ENCODE results near the gene MBTPS1. TPM values are rescaled to one million over a fixed set of nuclear protein-coding genes. Genes with fewer than 3 reads are reported as not detected.

Gene MBTPS1
- total and polyA plus RNA-seq, 10 of the 15 experiments (the other 5 are each of a cell fraction or from before 2014, with no cell fraction given): 1.3 to 43.9 (median 35.2) TPM

GRCh38 chr16:84138824-84139627, 22.3 kb upstream of the MBTPS1 start (continued):
- TF ChIP-seq SKIL (IDR thresholded peaks at IDR 0.05; ENCODE audit: low read depth, poor library complexity, severe bottlenecking) (no peak), CHD1 (IDR thresholded peaks at IDR 0.05; ENCODE audit: low read depth, low read length) (no peak), JUNB (IDR thresholded peaks at IDR 0.05) (no peak), MLLT1 (IDR thresholded peaks at IDR 0.05) (no peak), ZNF384 (IDR thresholded peaks at IDR 0.05; ENCODE audit: borderline replicate concordance, low read depth, low read length) (no peak), PBX3 (IDR thresholded peaks at IDR 0.05; ENCODE audit: insufficient replicate concordance, low read depth, low read length) (no peak), NR2F1 (conservative IDR thresholded peaks at IDR 0.05) (0 out of 2 replicates have a peak, but pooled peaks have one; percentile 32), TAF1 (IDR thresholded peaks at IDR 0.05; ENCODE audit: borderline replicate concordance, low read depth, low read length) (no peak), ATF2 (IDR thresholded peaks at IDR 0.05; ENCODE audit: low read length) (no peak), ELK1 (IDR thresholded peaks at IDR 0.05; ENCODE audit: low read depth, low read length) (no peak), ATF3 (IDR thresholded peaks at IDR 0.05; ENCODE audit: borderline replicate concordance, extremely low read depth, low read depth, low read length) (no peak), IRF3 (IDR thresholded peaks at IDR 0.05) (no peak), KAT2A (conservative IDR thresholded peaks at IDR 0.05; ENCODE audit: control insufficient read depth, low read depth, low read length) (no peak), CEBPZ (IDR thresholded peaks at IDR 0.05; ENCODE audit: low read depth, low read length) (no peak), BCL11A (IDR thresholded peaks at IDR 0.05; ENCODE audit: low read depth, low read length) (no peak), TCF12 (IDR thresholded peaks at IDR 0.05; ENCODE audit: low read depth, low read length) (no peak)

Measured in GM12878 (cell line).